ENCODE results near the gene PFN4.

GRCh38 chr2:24163601-24164000, 40.5 kb upstream of the PFN4 start:
- TF ChIP-seq, protein P1, sequence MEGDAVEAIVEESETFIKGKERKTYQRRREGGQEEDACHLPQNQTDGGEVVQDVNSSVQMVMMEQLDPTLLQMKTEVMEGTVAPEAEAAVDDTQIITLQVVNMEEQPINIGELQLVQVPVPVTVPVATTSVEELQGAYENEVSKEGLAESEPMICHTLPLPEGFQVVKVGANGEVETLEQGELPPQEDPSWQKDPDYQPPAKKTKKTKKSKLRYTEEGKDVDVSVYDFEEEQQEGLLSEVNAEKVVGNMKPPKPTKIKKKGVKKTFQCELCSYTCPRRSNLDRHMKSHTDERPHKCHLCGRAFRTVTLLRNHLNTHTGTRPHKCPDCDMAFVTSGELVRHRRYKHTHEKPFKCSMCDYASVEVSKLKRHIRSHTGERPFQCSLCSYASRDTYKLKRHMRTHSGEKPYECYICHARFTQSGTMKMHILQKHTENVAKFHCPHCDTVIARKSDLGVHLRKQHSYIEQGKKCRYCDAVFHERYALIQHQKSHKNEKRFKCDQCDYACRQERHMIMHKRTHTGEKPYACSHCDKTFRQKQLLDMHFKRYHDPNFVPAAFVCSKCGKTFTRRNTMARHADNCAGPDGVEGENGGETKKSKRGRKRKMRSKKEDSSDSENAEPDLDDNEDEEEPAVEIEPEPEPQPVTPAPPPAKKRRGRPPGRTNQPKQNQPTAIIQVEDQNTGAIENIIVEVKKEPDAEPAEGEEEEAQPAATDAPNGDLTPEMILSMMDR (conservative IDR thresholded peaks at IDR 0.05 in 1 of 2, IDR thresholded peaks at IDR 0.05 in 1 of 2; ENCODE audit: low read depth in 1 of 2, low read length in 2 of 2): no peak
- TF ChIP-seq EZH2 (IDR thresholded peaks at IDR 0.05; ENCODE audit: low read length, missing control alignments): no peak
